ENCODE measurements around the gene ZNFX1.

- TF ChIP-seq, protein P1, sequence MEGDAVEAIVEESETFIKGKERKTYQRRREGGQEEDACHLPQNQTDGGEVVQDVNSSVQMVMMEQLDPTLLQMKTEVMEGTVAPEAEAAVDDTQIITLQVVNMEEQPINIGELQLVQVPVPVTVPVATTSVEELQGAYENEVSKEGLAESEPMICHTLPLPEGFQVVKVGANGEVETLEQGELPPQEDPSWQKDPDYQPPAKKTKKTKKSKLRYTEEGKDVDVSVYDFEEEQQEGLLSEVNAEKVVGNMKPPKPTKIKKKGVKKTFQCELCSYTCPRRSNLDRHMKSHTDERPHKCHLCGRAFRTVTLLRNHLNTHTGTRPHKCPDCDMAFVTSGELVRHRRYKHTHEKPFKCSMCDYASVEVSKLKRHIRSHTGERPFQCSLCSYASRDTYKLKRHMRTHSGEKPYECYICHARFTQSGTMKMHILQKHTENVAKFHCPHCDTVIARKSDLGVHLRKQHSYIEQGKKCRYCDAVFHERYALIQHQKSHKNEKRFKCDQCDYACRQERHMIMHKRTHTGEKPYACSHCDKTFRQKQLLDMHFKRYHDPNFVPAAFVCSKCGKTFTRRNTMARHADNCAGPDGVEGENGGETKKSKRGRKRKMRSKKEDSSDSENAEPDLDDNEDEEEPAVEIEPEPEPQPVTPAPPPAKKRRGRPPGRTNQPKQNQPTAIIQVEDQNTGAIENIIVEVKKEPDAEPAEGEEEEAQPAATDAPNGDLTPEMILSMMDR (IDR thresholded peaks at IDR 0.05), result no peak
- TF ChIP-seq, protein P2, sequence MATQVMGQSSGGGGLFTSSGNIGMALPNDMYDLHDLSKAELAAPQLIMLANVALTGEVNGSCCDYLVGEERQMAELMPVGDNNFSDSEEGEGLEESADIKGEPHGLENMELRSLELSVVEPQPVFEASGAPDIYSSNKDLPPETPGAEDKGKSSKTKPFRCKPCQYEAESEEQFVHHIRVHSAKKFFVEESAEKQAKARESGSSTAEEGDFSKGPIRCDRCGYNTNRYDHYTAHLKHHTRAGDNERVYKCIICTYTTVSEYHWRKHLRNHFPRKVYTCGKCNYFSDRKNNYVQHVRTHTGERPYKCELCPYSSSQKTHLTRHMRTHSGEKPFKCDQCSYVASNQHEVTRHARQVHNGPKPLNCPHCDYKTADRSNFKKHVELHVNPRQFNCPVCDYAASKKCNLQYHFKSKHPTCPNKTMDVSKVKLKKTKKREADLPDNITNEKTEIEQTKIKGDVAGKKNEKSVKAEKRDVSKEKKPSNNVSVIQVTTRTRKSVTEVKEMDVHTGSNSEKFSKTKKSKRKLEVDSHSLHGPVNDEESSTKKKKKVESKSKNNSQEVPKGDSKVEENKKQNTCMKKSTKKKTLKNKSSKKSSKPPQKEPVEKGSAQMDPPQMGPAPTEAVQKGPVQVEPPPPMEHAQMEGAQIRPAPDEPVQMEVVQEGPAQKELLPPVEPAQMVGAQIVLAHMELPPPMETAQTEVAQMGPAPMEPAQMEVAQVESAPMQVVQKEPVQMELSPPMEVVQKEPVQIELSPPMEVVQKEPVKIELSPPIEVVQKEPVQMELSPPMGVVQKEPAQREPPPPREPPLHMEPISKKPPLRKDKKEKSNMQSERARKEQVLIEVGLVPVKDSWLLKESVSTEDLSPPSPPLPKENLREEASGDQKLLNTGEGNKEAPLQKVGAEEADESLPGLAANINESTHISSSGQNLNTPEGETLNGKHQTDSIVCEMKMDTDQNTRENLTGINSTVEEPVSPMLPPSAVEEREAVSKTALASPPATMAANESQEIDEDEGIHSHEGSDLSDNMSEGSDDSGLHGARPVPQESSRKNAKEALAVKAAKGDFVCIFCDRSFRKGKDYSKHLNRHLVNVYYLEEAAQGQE (IDR thresholded peaks at IDR 0.05; ENCODE audit: low read depth, low read length), result no peak
- TF ChIP-seq TCF12 (IDR thresholded peaks at IDR 0.05) (no peak), EZH2phosphoT487 (IDR thresholded peaks at IDR 0.05; ENCODE audit: borderline replicate concordance, low read depth) (no peak), MAX (IDR thresholded peaks at IDR 0.05; ENCODE audit: low read depth) (no peak), EP300 (IDR thresholded peaks at IDR 0.05; ENCODE audit: borderline replicate concordance in 1 of 2, low read depth in 1 of 2, low read length in 1 of 2) (no peak), YY1 (IDR thresholded peaks at IDR 0.05; ENCODE audit: low read depth) (no peak), GABPA (IDR thresholded peaks at IDR 0.05; ENCODE audit: low read depth) (no peak), MEF2A (IDR thresholded peaks at IDR 0.05; ENCODE audit: borderline replicate concordance, low read depth) (no peak), TEAD4 (IDR thresholded peaks at IDR 0.05; ENCODE audit: borderline replicate concordance, insufficient read depth) (no peak), POLR2AphosphoS5 (IDR thresholded peaks at IDR 0.05; ENCODE audit: low read depth, low read length) (no peak), SMC3 (IDR thresholded peaks at IDR 0.05; ENCODE audit: low read depth, low read length) (no peak)
These were observed 29.2 kb upstream of the ZNFX1 start for GRCh38 chr20:49306903-49307620.
